ENCODE data around the gene ARHGEF19. TPM values are rescaled to one million over a fixed set of nuclear protein-coding genes. Genes with fewer than 3 reads are reported as not detected.
A peak's percentile ranks its signal among the peaks of the same experiment; 100 is the strongest.

ARHGEF19 gene
- total and polyA plus RNA-seq, 9 of the 15 experiments (the other 6 are each of a cell fraction or from before 2014, with no cell fraction given), result 0.73 to 21.0 (median 5.2) TPM

DNA sequence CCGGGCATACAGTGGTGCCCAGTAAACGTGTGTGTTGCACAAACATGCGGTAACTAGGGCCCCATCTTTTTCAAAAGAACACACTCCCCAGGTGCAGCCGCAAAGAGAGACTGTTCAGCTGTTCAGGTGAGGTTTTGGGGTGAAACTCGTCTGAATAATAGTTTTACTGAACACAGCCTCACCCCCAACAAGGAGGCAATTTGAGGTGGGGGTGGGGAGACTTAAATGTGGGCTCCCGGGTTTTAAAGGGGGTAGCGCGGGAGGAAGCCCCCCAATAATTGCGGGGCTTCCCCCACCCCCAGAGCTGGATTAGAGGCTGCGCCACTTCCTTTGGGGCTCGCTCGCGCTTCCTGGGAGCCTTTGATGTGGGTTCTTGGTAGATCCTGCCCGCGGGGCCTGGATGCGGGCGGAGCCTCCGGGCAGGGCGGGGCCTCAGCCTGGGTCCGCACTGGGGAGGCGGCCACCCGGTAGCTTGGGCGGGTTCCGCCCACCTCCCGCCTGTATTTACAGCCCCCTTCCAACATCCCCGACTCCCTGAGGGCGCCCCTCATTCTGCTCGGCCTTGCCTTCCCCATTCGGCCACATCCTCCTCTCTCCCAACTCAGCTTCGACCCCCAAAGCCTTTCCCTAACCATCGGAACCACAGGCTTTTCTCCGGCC lies 50.2 kb downstream of the ARHGEF19 start (continued):
- TF ChIP-seq SNRNP70 (optimal IDR thresholded peaks at IDR 0.05; ENCODE audit: low read depth, low read length) (no peak), SLC30A9 (CRISPR knock-in tag; IDR thresholded peaks at IDR 0.05) (no peak), TAF7 (tag; IDR thresholded peaks at IDR 0.05) (no peak), GATAD2B (IDR thresholded peaks at IDR 0.05; ENCODE audit: borderline replicate concordance) (0 out of 2 replicates have a peak, but pooled peaks have one; percentile 14), HNRNPUL1 (IDR thresholded peaks at IDR 0.05; ENCODE audit: low read length) (no peak), TCFL5 (CRISPR knock-in tag; conservative IDR thresholded peaks at IDR 0.05) (no peak), STAT5B (CRISPR knock-in tag; IDR thresholded peaks at IDR 0.05) (no peak), PHB2 (IDR thresholded peaks at IDR 0.05; ENCODE audit: low read depth) (no peak), ZNF561 (CRISPR knock-in tag; conservative IDR thresholded peaks at IDR 0.05) (no peak), MAFK (IDR thresholded peaks at IDR 0.05; ENCODE audit: low read length) (no peak), ZNF282 (CRISPR knock-in tag; IDR thresholded peaks at IDR 0.05) (no peak), POLR2AphosphoS2 (IDR thresholded peaks at IDR 0.05; ENCODE audit: low read length) (no peak), SPI1 (IDR thresholded peaks at IDR 0.05; ENCODE audit: borderline replicate concordance, low read depth, low read length) (peak; percentile 33; the same call in 1 of the 2 replicates), GATA2 (CRISPR knock-in tag; IDR thresholded peaks at IDR 0.05) (no peak), ZNF668 (CRISPR knock-in tag; IDR thresholded peaks at IDR 0.05) (peak; percentile 47; the same call in 1 of the 2 replicates), TAF15 (IDR thresholded peaks at IDR 0.05; ENCODE audit: low read depth, low read length) (no peak), PHB (CRISPR knock-in tag; IDR thresholded peaks at IDR 0.05) (no peak), NFE2 (IDR thresholded peaks at IDR 0.05; ENCODE audit: low read depth) (no peak)
- TF ChIP-seq, protein P1, sequence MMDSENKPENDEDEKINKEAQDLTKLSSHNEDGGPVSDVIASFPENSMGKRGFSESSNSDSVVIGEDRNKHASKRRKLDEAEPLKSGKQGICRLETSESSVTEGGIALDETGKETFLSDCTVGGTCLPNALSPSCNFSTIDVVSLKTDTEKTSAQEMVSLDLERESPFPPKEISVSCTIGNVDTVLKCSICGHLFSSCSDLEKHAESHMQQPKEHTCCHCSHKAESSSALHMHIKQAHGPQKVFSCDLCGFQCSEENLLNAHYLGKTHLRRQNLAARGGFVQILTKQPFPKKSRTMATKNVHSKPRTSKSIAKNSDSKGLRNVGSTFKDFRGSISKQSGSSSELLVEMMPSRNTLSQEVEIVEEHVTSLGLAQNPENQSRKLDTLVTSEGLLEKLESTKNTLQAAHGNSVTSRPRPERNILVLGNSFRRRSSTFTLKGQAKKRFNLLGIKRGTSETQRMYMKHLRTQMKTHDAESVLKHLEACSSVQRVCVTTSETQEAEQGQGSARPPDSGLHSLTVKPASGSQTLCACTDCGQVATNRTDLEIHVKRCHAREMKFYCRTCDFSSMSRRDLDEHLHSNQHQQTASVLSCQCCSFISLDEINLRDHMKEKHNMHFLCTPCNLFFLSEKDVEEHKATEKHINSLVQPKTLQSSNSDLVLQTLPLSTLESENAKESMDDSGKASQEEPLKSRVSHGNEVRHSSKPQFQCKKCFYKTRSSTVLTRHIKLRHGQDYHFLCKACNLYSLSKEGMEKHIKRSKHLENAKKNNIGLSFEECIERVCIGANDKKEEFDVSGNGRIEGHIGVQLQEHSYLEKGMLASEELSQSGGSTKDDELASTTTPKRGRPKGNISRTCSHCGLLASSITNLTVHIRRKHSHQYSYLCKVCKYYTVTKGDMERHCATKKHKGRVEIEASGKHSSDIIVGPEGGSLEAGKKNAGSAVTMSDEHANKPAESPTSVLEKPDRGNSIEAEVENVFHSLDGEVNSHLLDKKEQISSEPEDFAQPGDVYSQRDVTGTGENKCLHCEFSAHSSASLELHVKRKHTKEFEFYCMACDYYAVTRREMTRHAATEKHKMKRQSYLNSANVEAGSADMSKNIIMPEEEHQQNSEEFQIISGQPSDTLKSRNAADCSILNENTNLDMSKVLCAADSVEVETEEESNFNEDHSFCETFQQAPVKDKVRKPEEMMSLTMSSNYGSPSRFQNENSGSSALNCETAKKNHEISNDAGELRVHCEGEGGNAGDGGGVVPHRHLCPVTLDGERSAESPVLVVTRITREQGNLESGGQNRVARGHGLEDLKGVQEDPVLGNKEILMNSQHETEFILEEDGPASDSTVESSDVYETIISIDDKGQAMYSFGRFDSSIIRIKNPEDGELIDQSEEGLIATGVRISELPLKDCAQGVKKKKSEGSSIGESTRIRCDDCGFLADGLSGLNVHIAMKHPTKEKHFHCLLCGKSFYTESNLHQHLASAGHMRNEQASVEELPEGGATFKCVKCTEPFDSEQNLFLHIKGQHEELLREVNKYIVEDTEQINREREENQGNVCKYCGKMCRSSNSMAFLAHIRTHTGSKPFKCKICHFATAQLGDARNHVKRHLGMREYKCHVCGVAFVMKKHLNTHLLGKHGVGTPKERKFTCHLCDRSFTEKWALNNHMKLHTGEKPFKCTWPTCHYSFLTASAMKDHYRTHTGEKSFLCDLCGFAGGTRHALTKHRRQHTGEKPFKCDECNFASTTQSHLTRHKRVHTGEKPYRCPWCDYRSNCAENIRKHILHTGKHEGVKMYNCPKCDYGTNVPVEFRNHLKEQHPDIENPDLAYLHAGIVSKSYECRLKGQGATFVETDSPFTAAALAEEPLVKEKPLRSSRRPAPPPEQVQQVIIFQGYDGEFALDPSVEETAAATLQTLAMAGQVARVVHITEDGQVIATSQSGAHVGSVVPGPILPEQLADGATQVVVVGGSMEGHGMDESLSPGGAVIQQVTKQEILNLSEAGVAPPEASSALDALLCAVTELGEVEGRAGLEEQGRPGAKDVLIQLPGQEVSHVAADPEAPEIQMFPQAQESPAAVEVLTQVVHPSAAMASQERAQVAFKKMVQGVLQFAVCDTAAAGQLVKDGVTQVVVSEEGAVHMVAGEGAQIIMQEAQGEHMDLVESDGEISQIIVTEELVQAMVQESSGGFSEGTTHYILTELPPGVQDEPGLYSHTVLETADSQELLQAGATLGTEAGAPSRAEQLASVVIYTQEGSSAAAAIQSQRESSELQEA (IDR thresholded peaks at IDR 0.05; ENCODE audit: low read depth), result no peak
- TF ChIP-seq, protein P2, sequence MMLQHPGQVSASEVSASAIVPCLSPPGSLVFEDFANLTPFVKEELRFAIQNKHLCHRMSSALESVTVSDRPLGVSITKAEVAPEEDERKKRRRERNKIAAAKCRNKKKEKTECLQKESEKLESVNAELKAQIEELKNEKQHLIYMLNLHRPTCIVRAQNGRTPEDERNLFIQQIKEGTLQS (IDR thresholded peaks at IDR 0.05), result no peak
- TF ChIP-seq, protein P2 (CRISPR knock-in tag; conservative IDR thresholded peaks at IDR 0.05), result no peak; the same call in 1 of the 2 replicates

All from K562 (cell line).